ENCODE data around the gene PTPRA.
"Not testable (repeated sequence)": the region's sequence is repeated elsewhere in the genome, so short reads cannot be mapped to it uniquely, and the experiment has no call there.

PTPRA gene

GRCh38 chr20:2873010-2873746 lies at the start of gene PTPRA:
Gene PTPRA (plus strand): TSS chr20:2873481. CDS start chr20:2964278, 90,797 bp downstream.
- peak; percentile 93 for DNase-seq (ENCODE audit: low spot score)
- no peak for TF ChIP-seq CTCF (IDR thresholded peaks at IDR 0.05)
- peak within 1 kb of the TSS; percentile 53 to 77 for H3K27ac ChIP-seq
- H3K4me3 ChIP-seq = peak within 1 kb of the TSS; percentile 91

DNA sequence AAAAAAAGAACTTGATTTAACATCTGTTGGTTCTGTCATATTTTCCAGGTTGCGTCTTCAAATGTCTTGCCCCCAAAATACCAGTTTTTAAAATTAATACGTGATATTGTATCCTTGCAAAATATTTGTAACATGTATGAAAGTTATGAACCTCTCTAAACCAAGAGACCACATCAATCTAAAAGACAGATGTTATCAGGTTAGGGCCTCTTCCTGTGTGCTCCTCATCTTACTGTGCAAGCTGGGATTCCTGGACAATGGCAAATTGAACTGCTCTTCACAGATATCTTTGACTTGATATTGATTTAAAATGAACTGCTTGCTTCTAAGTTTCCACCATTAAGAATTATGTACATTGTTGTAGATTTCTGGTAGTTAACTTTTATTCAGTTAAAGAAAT lies 47.5 kb upstream of the PTPRA start:
- Histone ChIP-seq H3K4me3 (no peak overlapping the region), H3K27ac (no peak overlapping the region)
- no peak for DNase-seq (ENCODE audit: low spot score)
- no peak for TF ChIP-seq CTCF (IDR thresholded peaks at IDR 0.05)

GRCh38 chr20:2826655-2827054 lies 46.6 kb upstream of the PTPRA start:
- no peak for TF ChIP-seq CTCF (IDR thresholded peaks at IDR 0.05)
- Histone ChIP-seq H3K4me3 (no peak overlapping the region), H3K27ac (no peak overlapping the region)
- DNase-seq (ENCODE audit: low spot score) = no peak

DNA sequence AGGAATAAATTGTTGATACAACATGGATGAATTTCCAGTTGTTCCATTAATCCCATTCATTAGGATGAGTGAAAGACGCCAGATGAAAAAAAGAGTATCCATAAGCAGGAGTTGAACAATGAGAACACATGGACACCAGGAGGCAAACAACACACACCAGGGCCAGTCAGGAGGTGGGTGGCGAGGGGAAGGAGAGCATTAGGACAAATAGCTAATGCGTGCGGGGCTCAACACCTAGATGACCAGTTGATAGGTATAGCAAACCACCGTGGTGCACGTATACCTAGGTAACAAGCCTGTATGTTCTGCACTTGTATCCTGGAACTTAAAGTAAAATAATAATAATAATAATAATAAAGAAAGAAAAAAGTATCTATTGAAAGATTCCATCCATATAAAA lies 43.9 kb upstream of the PTPRA start:
- H3K4me3 ChIP-seq = no peak overlapping the region
- DNase-seq (ENCODE audit: low spot score) = peak; percentile 22
- TF ChIP-seq CTCF (IDR thresholded peaks at IDR 0.05) = no peak
- no peak overlapping the region for H3K27ac ChIP-seq

GRCh38 chr20:2831206-2831605 lies 42.1 kb upstream of the PTPRA start:
- not testable (repeated sequence) for H3K4me3 ChIP-seq; DNase-seq (ENCODE audit: low spot score); H3K27ac ChIP-seq

GRCh38 chr20:2833761-2834160 lies 39.5 kb upstream of the PTPRA start:
- no peak overlapping the region for H3K4me3 ChIP-seq
- no peak overlapping the region for H3K27ac ChIP-seq
- DNase-seq (ENCODE audit: low spot score) = no peak
- TF ChIP-seq CTCF (IDR thresholded peaks at IDR 0.05) = no peak

- no peak for TF ChIP-seq CTCF (IDR thresholded peaks at IDR 0.05)
- DNase-seq (ENCODE audit: low spot score) = no peak
- no peak overlapping the region for H3K27ac ChIP-seq
- no peak overlapping the region for H3K4me3 ChIP-seq
Measured at GRCh38 chr20:2834401-2835110, 38.7 kb upstream of the PTPRA start.

Measured in coronary artery (tissue), 2 donors.